Natural killer cell (primary cell): ENCODE results near the gene IQSEC1. TPM values are rescaled to one million over a fixed set of nuclear protein-coding genes. Genes with fewer than 3 reads are reported as not detected.

ENCODE experiments used
- ATAC-seq, 3 donors: fragments of 150-1000 bp in 2 of 3; fragments of 200-7000 bp in 1 of 3; cut with Tn5 transposase; 1 replicate in 1 of 3; 2 replicates in 2 of 3; pipeline ENCODE4 v1.10.0; 2021; ENCODE audit warnings: mild to moderate bottlenecking in 2 of 3, moderate library complexity in 2 of 3
- DNase-seq, 2 donors: peaks; one replicate each; pipeline versions ENCODE4 v3.0.0 to v3.0.0-alpha.2; 2013 to 2021; ENCODE audit warnings: mixed read lengths in 1 of 2
- H3K27ac ChIP-seq: one replicate; pipeline ENCODE4 v1.5.1; 2013; ENCODE audit warnings: mild to moderate bottlenecking, low read length
- H3K27me3 ChIP-seq: one replicate; pipeline ENCODE4 v1.6.1; 2013; ENCODE audit warnings: low read length; ENCODE audit not compliant: control insufficient read depth, insufficient read depth
- H3K36me3 ChIP-seq: one replicate; pipeline ENCODE4 v1.6.1; 2013; ENCODE audit warnings: low read length; ENCODE audit not compliant: control insufficient read depth, insufficient read depth
- H3K4me1 ChIP-seq: one replicate; pipeline ENCODE4 v1.6.1; 2013; ENCODE audit warnings: low read length; ENCODE audit not compliant: control insufficient read depth, insufficient read depth
- H3K4me3 ChIP-seq: one replicate; pipeline ENCODE4 v1.5.1; 2013; ENCODE audit warnings: low read length
- H3K9me3 ChIP-seq: one replicate; pipeline ENCODE4 v1.6.1; 2013; ENCODE audit warnings: low read length; ENCODE audit not compliant: control insufficient read depth, insufficient read depth
- H3K27ac Mint-ChIP-seq, 2 donors: one replicate each; pipeline ENCODE4 v1.8.0; 2022; ENCODE audit warnings: mild to moderate bottlenecking in 2 of 2, mixed read lengths in 2 of 2, moderate library complexity in 1 of 2
- H3K27me3 Mint-ChIP-seq, 2 donors: one replicate each; pipeline ENCODE4 v1.8.0; 2022; ENCODE audit warnings: low read depth in 2 of 2, mixed read lengths in 2 of 2
- H3K36me3 Mint-ChIP-seq: one replicate; pipeline ENCODE4 v1.8.0; 2022; ENCODE audit warnings: mixed read lengths
- H3K4me1 Mint-ChIP-seq, 2 donors: one replicate each; pipeline ENCODE4 v1.8.0; 2022; ENCODE audit warnings: mixed read lengths in 2 of 2
- H3K4me3 Mint-ChIP-seq: one replicate; pipeline ENCODE4 v1.8.0; 2022; ENCODE audit warnings: mild to moderate bottlenecking, moderate library complexity, mixed read lengths
- H3K9me3 Mint-ChIP-seq, 2 donors: one replicate each; pipeline ENCODE4 v1.8.0; 2022; ENCODE audit warnings: mixed read lengths in 2 of 2
- CTCF ChIP-seq: fragments of 200-600 bp; IDR thresholded peaks from one replicate; pipeline ENCODE4 v1.8.0; 2022; ENCODE audit warnings: antibody characterized with exemption
- WGBS: methylation state at CpG from one replicate; pipeline ENCODE4 v1.1.7; 2013; ENCODE audit warnings: missing lambda C conversion rate; ENCODE audit not compliant: insufficient coverage; 5-methylcytosine and 5-hydroxymethylcytosine counted together
- intact Hi-C: fragments of 100-400 bp; cut with micrococcal nuclease; formaldehyde crosslinking; loops from one replicate; pipeline ENCODE4 v1.14.2; 2022
- total RNA-seq, 4 donors: library from RNA; stranded (reverse); fragments of 120-200 nt in 1 of 4; gene quantifications; one replicate each; pipeline versions ENCODE4 v1.2.3 to v1.2.4, GENCODE V29; 2013 to 2022

Gene IQSEC1
- total RNA-seq, 3 donors from 2014 or later (not counting 1 experiment from before 2014, with no cell fraction given), result 124 to 189 (median 138) TPM

- Mint-ChIP-seq H3K27me3 (no peaks in the 10 kb centered on the region), H3K4me1 (peaks cover 48 to 56% of the 10 kb centered on the region in 2 donors), H3K36me3 (no peaks in the 10 kb centered on the region), H3K9me3 (no peaks in the 10 kb centered on the region), H3K4me3 (no peak overlapping the region), H3K27ac (no peak overlapping the region)
- ATAC-seq, result no peak
- Histone ChIP-seq H3K27me3 (no peaks in the 10 kb centered on the region), H3K9me3 (no peaks in the 10 kb centered on the region), H3K27ac (no peak overlapping the region), H3K36me3 (no peaks in the 10 kb centered on the region), H3K4me3 (no peak overlapping the region), H3K4me1 (peaks cover 25% of the 10 kb centered on the region)
- no peak for TF ChIP-seq CTCF
- intact Hi-C loops, result no loop called here
- no peak for DNase-seq
- WGBS, result 100% methylated on average over 1 of the region's 3 CpGs
Measured at GRCh38 chr3:13050446-13050845, 22.8 kb downstream of the IQSEC1 start.

GRCh38 chr3:13049400-13049799, 23.8 kb downstream of the IQSEC1 start:
- no peak for ATAC-seq
- no peak for TF ChIP-seq CTCF
- Mint-ChIP-seq H3K36me3 (no peaks in the 10 kb centered on the region), H3K4me1 (peaks cover 53 to 56% of the 10 kb centered on the region in 2 donors), H3K27ac (no peak overlapping the region), H3K9me3 (no peaks in the 10 kb centered on the region), H3K4me3 (no peak overlapping the region), H3K27me3 (no peaks in the 10 kb centered on the region)
- DNase-seq, result no peak
- intact Hi-C loops, result loop anchor here (10.0 kb wide), 1 partner anchor 55 kb away; no protein-coding TSS in a partner anchor
- Histone ChIP-seq H3K27me3 (no peaks in the 10 kb centered on the region), H3K36me3 (no peaks in the 10 kb centered on the region), H3K4me3 (no peak overlapping the region), H3K4me1 (peaks cover 34% of the 10 kb centered on the region), H3K27ac (no peak overlapping the region), H3K9me3 (no peaks in the 10 kb centered on the region)
- 98% methylated on average over 6 of the region's 6 CpGs for WGBS

- intact Hi-C loops, result loop anchor here (10.0 kb wide), 1 partner anchor 53 kb away; no protein-coding TSS in a partner anchor
- Mint-ChIP-seq H3K4me3 (no peak overlapping the region), H3K4me1 (peaks cover 43 to 52% of the 10 kb centered on the region in 2 donors), H3K36me3 (no peaks in the 10 kb centered on the region), H3K27ac (no peak overlapping the region), H3K9me3 (no peaks in the 10 kb centered on the region), H3K27me3 (no peaks in the 10 kb centered on the region)
- TF ChIP-seq CTCF, result no peak
- H3K4me3 ChIP-seq, result no peak overlapping the region
- H3K27me3 ChIP-seq, result no peaks in the 10 kb centered on the region
- H3K9me3 ChIP-seq, result no peaks in the 10 kb centered on the region
- peak overlapping the region; percentile 72 for H3K27ac ChIP-seq
- ATAC-seq (no peak), DNase-seq (peak in 1 of 2 donors; percentile 31)
- 91% methylated on average over 11 of the region's 11 CpGs for WGBS
- no peaks in the 10 kb centered on the region for H3K36me3 ChIP-seq
- peaks cover 34% of the 10 kb centered on the region for H3K4me1 ChIP-seq
Measured at GRCh38 chr3:13047296-13048165, 25.7 kb downstream of the IQSEC1 start.
